ENCODE data around the gene LAMA5.

GRCh38 chr20:62358171-62359042 lies 8.7 kb downstream of the LAMA5 start:
- TF ChIP-seq CTCF (IDR thresholded peaks at IDR 0.05; ENCODE audit: low read length) = no peak
- TF ChIP-seq EZH2 (optimal IDR thresholded peaks at IDR 0.05; ENCODE audit: low read depth, low read length) = no peak

Data from MM.1S (cell line).